Activated naive CD4-positive, alpha-beta T cell treated with anti-CD3 and anti-CD28 coated beads, Interleukin-2, amount 50 U/mL, for 72 hours (primary cell): ENCODE results near the gene NOCT. TPM values are rescaled to one million over a fixed set of nuclear protein-coding genes. Genes with fewer than 3 reads are reported as not detected.
A peak's percentile ranks its signal among the peaks of the same experiment; 100 is the strongest.
"Not testable (repeated sequence)": the region's sequence is repeated elsewhere in the genome, so short reads cannot be mapped to it uniquely, and the experiment has no call there.

Source experiments
- ATAC-seq, 2 donors: fragments of 150-1000 bp; cut with Tn5 transposase; 2 replicates each; pipeline ENCODE4 v1.10.0; 2021; ENCODE audit warnings: mild to moderate bottlenecking in 2 of 2, moderate library complexity in 2 of 2
- DNase-seq, 2 donors: peaks; one replicate each; pipeline ENCODE4 v3.0.0; 2021 to 2022; ENCODE audit warnings: low spot score in 2 of 2
- H3K27ac Mint-ChIP-seq, 2 donors: one replicate each; pipeline ENCODE4 v1.8.0; 2022; ENCODE audit warnings: mild to moderate bottlenecking in 2 of 2, mixed read lengths in 2 of 2
- H3K36me3 Mint-ChIP-seq, 2 donors: one replicate each; pipeline ENCODE4 v1.8.0; 2022; ENCODE audit warnings: mixed read lengths in 2 of 2
- H3K9me3 Mint-ChIP-seq, 2 donors: one replicate each; pipeline ENCODE4 v1.8.0; 2022; ENCODE audit warnings: mixed read lengths in 2 of 2
- total RNA-seq, 2 donors: library from RNA; stranded (reverse); gene quantifications; one replicate each; pipeline ENCODE4 v1.2.3, GENCODE V29; 2022

The NOCT gene
- total RNA-seq, 2 donors from 2014 or later, result 7.3 to 17.9 TPM

- not testable (repeated sequence) for H3K27ac Mint-ChIP-seq, ATAC-seq, H3K9me3 Mint-ChIP-seq, H3K36me3 Mint-ChIP-seq, DNase-seq
Observed at GRCh38 chr4:139001430-139001829, 14.2 kb upstream of the NOCT start.

GRCh38 chr4:139003668-139004067 lies 11.9 kb upstream of the NOCT start:
- not testable (repeated sequence) for ATAC-seq, H3K36me3 Mint-ChIP-seq, H3K9me3 Mint-ChIP-seq, DNase-seq, H3K27ac Mint-ChIP-seq

DNA sequence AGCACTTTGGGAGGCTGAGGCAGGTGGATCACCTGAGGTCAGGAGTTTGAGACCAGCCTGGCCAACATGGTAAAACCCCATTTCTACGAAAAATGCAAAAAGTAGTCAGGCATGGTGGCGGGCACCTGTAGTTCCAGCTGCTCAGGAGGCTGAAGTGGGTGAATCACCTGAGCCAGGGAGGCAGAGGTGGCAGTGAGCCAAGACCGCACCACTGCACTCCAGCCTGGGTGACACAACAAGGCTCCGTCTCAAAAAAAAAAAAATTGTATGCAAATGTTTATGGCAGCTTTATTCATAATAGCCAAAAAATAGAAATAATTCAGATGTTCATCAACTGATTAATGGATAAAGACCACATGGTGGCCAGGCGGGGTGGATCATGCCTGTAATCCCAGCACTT lies 9.8 kb upstream of the NOCT start:
- H3K36me3 Mint-ChIP-seq, result no peaks in the 10 kb centered on the region
- H3K27ac Mint-ChIP-seq, result no peak overlapping the region
- ATAC-seq, result no peak
- H3K9me3 Mint-ChIP-seq, result no peaks in the 10 kb centered on the region
- no peak for DNase-seq

DNA sequence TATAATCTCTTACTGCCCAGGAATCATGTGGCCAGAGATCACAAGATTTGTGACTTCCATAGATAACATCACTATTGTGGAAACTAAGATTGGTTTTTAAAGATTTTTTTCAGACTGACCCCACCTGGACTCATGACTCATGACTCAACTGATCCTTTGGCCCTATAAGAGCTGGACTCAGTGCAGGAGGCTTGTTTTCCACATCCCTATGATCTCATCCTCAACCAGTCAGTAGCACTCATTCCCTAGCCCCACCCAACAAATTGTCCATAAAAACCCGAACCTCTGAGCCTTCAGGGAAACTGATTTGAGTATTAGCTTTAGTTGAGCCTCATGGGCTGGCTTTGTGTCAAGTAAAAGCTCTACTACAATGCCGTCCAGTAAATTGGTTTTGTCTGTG lies 7.9 kb upstream of the NOCT start:
- DNase-seq (no peak), ATAC-seq (no peak)
- Mint-ChIP-seq H3K9me3 (no peaks in the 10 kb centered on the region), H3K36me3 (no peaks in the 10 kb centered on the region), H3K27ac (no peak overlapping the region)

GRCh38 chr4:139008278-139008677 lies 7.3 kb upstream of the NOCT start:
- not testable (repeated sequence) for H3K36me3 Mint-ChIP-seq, H3K27ac Mint-ChIP-seq, ATAC-seq, DNase-seq, H3K9me3 Mint-ChIP-seq

- no peak for ATAC-seq
- Mint-ChIP-seq H3K36me3 (no peaks in the 10 kb centered on the region), H3K27ac (no peak overlapping the region), H3K9me3 (no peaks in the 10 kb centered on the region)
- no peak for DNase-seq
Observed at GRCh38 chr4:139009702-139010101, 5.9 kb upstream of the NOCT start.

DNA sequence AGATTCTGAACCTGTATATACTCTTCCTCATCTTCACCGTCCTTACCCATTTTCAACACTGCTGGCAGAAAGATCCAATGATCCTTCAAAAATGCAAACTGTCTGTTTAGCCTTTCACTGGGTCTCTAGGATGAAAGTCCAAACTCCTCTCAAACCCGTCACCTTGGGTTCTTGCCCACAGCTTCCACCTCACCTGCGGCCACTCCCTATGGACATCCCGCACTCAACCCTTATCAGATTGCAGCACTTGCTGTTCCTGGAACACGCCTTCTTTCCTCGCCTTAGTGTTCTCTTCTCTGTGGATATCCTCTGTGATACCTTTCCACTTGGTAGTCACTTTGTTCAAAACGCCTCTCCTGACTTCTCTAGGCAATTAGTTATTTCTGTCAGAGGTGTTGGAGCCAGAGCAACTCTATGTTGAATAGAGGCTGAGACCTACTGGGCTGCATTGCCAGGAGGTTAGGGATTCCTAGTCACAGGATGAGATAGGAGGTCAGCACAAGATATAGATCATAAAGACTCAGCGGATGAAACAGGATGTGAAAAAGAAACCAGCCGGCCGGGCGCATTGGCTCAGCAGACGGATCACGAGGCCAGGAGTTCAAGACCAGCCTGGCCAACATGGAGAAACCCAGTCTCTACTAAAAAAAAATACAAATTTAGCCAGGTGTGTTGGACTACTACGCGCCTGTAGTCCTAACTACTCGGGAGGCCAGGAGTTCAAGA lies 4.2 kb upstream of the NOCT start:
- no peaks in the 10 kb centered on the region for H3K9me3 Mint-ChIP-seq
- H3K27ac Mint-ChIP-seq, result no peak overlapping the region
- DNase-seq, result no peak
- no peaks in the 10 kb centered on the region for H3K36me3 Mint-ChIP-seq
- ATAC-seq, result no peak

DNA sequence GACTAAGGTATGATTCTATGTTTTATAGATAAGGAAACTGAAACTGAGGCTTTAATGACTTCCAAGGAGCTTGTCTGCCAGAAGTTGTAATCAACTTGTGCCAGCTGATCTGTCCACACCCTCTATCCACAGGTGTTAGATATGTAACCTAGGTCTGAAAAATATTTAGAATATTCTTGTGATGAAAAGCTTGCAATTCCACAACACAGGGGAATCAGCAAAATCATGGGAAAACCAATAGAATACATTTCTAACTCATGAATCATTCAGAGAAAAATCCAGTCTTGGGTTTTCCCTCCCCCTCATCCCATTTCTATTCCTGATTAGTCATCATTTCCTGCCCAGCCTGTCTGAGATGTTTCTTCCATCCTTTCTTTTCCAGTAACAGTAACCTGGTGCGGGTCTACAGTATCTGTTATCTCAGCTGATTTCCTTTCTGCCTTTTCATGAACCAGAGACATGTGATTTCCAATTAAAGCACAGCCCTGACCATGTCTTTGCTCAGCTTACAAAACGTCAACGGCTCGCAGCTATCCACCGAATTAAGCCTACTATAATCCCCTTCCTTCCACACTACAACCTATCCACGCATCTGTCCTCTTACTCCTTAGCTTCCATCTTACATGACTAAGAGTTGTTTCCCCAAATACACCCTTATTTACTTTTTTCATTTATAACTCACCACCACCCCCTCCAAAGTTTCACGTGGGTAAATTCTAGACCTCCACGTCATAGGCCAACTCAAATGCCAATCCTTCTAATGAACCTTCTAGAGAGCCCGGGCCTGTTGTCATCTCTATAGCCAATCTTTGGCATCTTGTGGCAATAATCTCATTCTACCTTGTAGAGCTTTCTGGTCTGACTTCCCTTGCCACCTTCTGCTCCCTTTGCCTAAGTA lies 961 bp upstream of the NOCT start:
- Mint-ChIP-seq H3K27ac (peak overlapping the region; percentile 81 to 96), H3K9me3 (no peaks in the 10 kb centered on the region), H3K36me3 (peaks cover 0 to 6% of the 10 kb centered on the region in 2 donors)
- peak in 1 of 2 donors; percentile 11 for DNase-seq
- ATAC-seq, result peak; percentile 15 to 24

DNA sequence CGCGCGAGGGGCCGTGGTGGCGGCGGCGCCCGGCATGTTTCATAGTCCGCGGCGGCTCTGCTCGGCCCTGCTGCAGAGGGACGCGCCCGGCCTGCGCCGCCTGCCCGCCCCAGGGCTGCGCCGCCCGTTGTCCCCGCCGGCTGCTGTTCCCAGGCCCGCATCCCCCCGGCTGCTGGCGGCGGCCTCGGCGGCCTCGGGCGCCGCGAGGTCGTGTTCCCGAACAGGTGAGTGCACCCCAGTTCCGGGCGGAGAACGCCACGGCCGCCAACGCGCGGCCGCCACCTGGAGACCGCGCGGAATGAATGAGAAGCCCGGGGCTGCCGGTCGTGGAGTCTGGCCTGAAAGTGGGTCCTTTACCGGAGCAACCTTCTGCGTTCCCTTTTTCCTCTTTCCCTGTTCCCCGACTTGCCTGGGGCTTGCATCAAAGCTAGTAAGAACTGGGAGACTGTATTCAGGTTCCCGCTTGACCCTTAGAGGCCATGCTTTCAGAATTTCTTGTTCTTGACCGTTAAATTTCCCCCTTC lies 429 bp downstream of the NOCT start:
- Mint-ChIP-seq H3K36me3 (peaks cover 7 to 14% of the 10 kb centered on the region in 2 donors), H3K27ac (peak overlapping the region; percentile 93 to 96), H3K9me3 (no peaks in the 10 kb centered on the region)
- DNase-seq, result peak in 1 of 2 donors; percentile 52
- peak; percentile 29 to 33 for ATAC-seq

DNA sequence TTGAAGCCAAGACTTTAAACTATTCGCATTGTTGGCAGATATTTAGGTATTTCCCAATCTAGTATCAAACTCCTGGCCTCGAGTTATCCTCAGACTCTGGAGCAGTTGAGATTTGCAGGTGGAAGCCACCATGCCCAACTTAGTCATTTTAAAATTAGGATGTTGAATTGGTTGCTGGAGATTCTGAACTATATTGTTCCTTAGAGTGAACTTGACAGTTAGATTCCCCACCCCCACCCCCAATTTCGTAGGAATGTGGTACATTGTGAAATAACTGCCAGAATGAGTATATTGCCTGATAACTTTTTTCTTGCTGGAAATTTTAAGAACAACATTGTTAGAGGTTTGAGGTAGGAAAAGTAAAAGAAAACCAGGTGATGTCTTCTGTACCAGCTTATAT lies 2.3 kb downstream of the NOCT start:
- ATAC-seq (no peak), DNase-seq (no peak)
- Mint-ChIP-seq H3K27ac (no peak overlapping the region), H3K36me3 (peaks cover 7 to 20% of the 10 kb centered on the region in 2 donors), H3K9me3 (no peaks in the 10 kb centered on the region)

GRCh38 chr4:139018501-139018900 lies 2.9 kb downstream of the NOCT start:
- no peaks in the 10 kb centered on the region for H3K9me3 Mint-ChIP-seq
- ATAC-seq, result no peak
- no peak for DNase-seq
- H3K36me3 Mint-ChIP-seq, result peaks cover 7 to 20% of the 10 kb centered on the region in 2 donors
- peak overlapping the region in 1 of 2 donors; percentile 26 for H3K27ac Mint-ChIP-seq

- Mint-ChIP-seq H3K27ac (no peak overlapping the region), H3K9me3 (no peaks in the 10 kb centered on the region), H3K36me3 (peaks cover 7 to 20% of the 10 kb centered on the region in 2 donors)
- ATAC-seq, result no peak
- no peak for DNase-seq
Observed at GRCh38 chr4:139018971-139019758, 3.6 kb downstream of the NOCT start.

GRCh38 chr4:139020384-139020783 lies 4.8 kb downstream of the NOCT start:
- Mint-ChIP-seq H3K27ac (peak overlapping the region in 1 of 2 donors; percentile 64), H3K9me3 (no peaks in the 10 kb centered on the region), H3K36me3 (peaks cover 7 to 20% of the 10 kb centered on the region in 2 donors)

GRCh38 chr4:139021071-139021470 lies 5.5 kb downstream of the NOCT start:
- H3K9me3 Mint-ChIP-seq, ATAC-seq, H3K27ac Mint-ChIP-seq, DNase-seq: not testable (repeated sequence)
- H3K36me3 Mint-ChIP-seq, result peaks cover 7 to 20% of the 10 kb centered on the region in 2 donors

More at GRCh38 chr4:139020384-139020783, 4.8 kb downstream of the NOCT start:
- DNase-seq, result no peak
- ATAC-seq, result no peak

DNA sequence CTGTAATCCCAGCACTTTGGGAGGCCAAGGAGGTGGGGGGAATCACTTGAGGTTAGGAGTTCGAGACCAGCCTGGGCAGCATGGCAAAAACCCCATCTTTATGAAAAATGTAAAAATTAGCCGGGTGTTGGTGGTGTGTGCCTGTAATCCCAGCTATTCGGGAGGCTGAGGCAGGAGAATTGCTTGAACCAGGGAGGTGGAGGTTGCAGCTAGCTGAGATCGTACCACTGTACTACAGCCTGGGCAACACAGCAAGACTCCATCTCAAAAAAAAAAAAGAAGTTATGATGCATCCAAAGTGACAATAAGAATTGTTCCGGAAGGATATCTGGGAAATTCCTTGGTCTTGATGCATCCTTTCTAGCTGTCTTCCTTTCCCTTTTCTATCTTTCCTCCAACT lies 7.3 kb downstream of the NOCT start:
- Mint-ChIP-seq H3K27ac (no peak overlapping the region), H3K36me3 (peaks cover 7 to 20% of the 10 kb centered on the region in 2 donors), H3K9me3 (no peaks in the 10 kb centered on the region)
- ATAC-seq, result no peak
- DNase-seq, result no peak

DNA sequence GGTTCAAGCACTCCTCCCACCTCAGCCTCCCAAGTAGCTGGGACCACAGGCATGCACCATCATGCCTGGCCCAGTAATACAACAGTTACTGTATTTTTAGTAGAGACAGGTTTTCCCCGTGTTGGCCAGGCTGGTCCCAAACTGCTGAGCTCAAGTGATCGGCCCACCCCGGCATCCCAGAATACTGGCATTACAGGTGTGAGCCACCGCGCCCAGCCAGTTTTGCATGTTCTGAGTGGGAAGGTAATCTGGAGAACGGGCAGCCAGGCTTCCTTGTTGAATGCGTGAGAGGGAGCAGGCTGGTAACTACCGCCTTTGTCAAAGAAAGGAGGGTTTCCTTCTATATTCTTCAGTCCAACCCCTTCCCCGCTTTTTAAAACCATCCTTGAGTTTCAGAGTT lies 9.1 kb downstream of the NOCT start:
- DNase-seq (no peak), ATAC-seq (no peak)
- Mint-ChIP-seq H3K27ac (no peak overlapping the region), H3K9me3 (no peaks in the 10 kb centered on the region), H3K36me3 (peaks cover 7 to 14% of the 10 kb centered on the region in 2 donors)
